Esophagus mucosa (tissue), 1 donor: ENCODE results near the gene PTX3. TPM values are rescaled to one million over a fixed set of nuclear protein-coding genes. Genes with fewer than 3 reads are reported as not detected.

Source experiments
- ATAC-seq: fragments of 200-7000 bp; cut with Tn5 transposase; one replicate; pipeline ENCODE4 v1.9.1; 2020
- total RNA-seq: library from RNA; stranded (reverse); gene quantifications from one replicate; pipeline ENCODE4 v1.2.4, GENCODE V29; 2023
- donor health status: DM: yes; HTN: yes; CAD: no.

Gene PTX3
- total RNA-seq, 1 donor from 2014 or later: 0.16 TPM

DNA sequence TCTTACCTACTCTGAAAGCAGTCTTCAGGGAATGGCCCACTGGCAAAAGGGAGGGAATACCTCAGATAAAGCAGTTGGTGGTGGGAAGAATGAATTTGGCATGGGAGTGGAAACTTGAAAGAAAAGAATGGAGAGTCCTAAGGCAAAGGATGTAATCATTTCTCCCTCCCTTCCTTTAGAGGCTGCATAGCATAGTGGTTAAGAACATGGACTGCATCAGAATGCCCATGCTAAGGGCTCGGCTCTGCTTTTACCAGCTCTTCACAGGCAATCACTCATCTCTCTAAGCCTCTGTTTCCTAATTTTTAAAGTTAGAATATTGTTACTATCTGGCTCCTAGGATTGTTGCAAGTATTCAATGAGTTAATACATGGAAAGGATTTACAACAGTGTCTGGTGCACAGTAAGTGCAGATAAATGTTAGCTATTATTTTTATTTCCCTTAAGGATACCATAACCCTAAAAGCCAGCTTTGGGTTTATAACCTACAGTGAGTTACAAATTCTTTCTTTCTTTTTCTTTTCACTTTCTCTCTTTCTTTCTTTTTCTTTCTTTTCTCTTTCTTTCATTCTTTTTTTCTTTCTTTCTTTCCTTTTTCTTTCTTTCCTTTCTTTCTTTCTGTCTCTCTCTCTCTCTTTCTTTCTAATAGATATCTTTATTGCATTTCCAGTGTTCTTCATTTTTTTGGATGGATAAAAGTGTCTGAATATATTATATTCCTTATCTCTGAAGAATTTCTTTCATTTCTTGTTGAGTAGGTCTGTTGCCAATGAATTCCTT is 43.0 kb downstream of the PTX3 start:
- no peak for ATAC-seq

- ATAC-seq: no peak
These were observed 50.7 kb downstream of the PTX3 start for GRCh38 chr3:157487339-157487738.

DNA sequence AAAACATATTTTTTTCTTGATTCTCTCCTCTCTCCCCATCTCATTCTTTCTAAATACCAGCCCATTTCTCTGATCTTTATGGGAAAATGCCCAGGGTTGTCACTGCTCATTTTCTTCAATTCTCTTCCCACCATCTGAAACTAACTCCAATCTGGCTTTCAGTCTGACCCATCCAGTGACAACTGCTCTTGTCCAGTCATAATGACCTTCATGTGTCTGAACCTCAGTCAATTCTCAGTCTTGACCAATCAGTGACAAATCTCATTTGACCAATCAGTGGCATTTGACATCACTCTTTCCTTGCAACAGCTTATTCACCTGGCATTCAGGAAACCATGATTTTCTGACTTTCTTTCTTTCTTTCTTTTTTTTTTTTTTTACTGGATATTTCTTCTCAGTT is 51.5 kb downstream of the PTX3 start:
- no peak for ATAC-seq

- no peak for ATAC-seq
These were observed 54.5 kb downstream of the PTX3 start for GRCh38 chr3:157491136-157491535.

Other genes with a start within 250 kb of the PTX3 start
- 0.40 TPM for gene VEPH1, start 66.6 kb downstream of the PTX3 start, total RNA-seq